PC-9 (cell line): ENCODE results near the gene AFG1L. TPM values are rescaled to one million over a fixed set of nuclear protein-coding genes. Genes with fewer than 3 reads are reported as not detected.

Experiments used
- BruUV-seq: library from RNA; stranded (reverse); fragments of 400-500 nt; replicated peaks from 2 replicates; lab custom pipeline; 2021; lab: Mats Ljungman, UMichigan
- CTCF ChIA-PET: fragments of 300-600 bp; sonication (Branson Sonifier 250); formaldehyde crosslinking; loops from one replicate; lab custom pipeline; 2022; ENCODE audit warnings: antibody characterized with exemption; lab: Charles Lee
- POLR2A ChIA-PET: fragments of 300-600 bp; sonication (Branson Sonifier 250); formaldehyde crosslinking; loops from one replicate; lab custom pipeline; 2022; ENCODE audit warnings: antibody characterized with exemption; ENCODE audit not compliant: unreplicated experiment; lab: Charles Lee
- DNase-seq, 2 experiments: peaks; one replicate each; pipeline versions ENCODE4 v3.0.0 to v3.0.0-alpha.2; 2015 to 2022; ENCODE audit warnings: mixed read lengths in 1 of 2
- H2AFZ ChIP-seq: fragments of 200-600 bp; sonication (generic); 2 replicates; pipeline ENCODE4 v1.8.1; 2017; ENCODE audit warnings: antibody characterized with exemption
- H3F3A ChIP-seq: fragments of 200-600 bp; sonication (generic); 2 replicates; pipeline ENCODE4 v1.8.1; 2017; ENCODE audit warnings: antibody characterized with exemption, mild to moderate bottlenecking, low read depth; ENCODE audit not compliant: insufficient read depth
- H3K27ac ChIP-seq: fragments of 200-600 bp; sonication (generic); 2 replicates; pipeline ENCODE4 v1.6.1; 2016; ENCODE audit warnings: mixed run types
- H3K27me3 ChIP-seq: fragments of 200-600 bp; sonication (generic); 2 replicates; pipeline ENCODE4 v1.6.1; 2016; ENCODE audit warnings: low read depth, mixed run types; ENCODE audit not compliant: insufficient read depth
- H3K36me3 ChIP-seq: fragments of 200-600 bp; sonication (generic); 2 replicates; pipeline ENCODE4 v1.6.1; 2016; ENCODE audit warnings: low read depth, mixed run types
- H3K4me1 ChIP-seq: fragments of 200-600 bp; sonication (generic); replicated peaks from 2 replicates; pipeline ENCODE4 v1.6.1; 2016; ENCODE audit warnings: mixed run types; ENCODE audit not compliant: insufficient read depth
- H3K4me2 ChIP-seq: fragments of 200-600 bp; sonication (generic); 2 replicates; pipeline ENCODE4 v1.6.1; 2017; ENCODE audit warnings: mixed run types
- H3K4me3 ChIP-seq: fragments of 200-600 bp; sonication (generic); 2 replicates; pipeline ENCODE4 v1.6.1; 2016; ENCODE audit warnings: mixed run types
- H3K79me2 ChIP-seq: fragments of 200-600 bp; sonication (generic); 2 replicates; pipeline ENCODE4 v1.6.1; 2017; ENCODE audit warnings: low read depth, mixed run types
- H3K9me2 ChIP-seq: fragments of 200-600 bp; sonication (generic); 2 replicates; pipeline ENCODE4 v1.8.1; 2017; ENCODE audit warnings: mild to moderate bottlenecking; ENCODE audit not compliant: insufficient read depth
- H3K9me3 ChIP-seq: fragments of 200-600 bp; sonication (generic); 2 replicates; pipeline ENCODE4 v1.8.1; 2016; ENCODE audit warnings: low read depth; ENCODE audit not compliant: insufficient read depth
- H4K20me1 ChIP-seq: fragments of 200-600 bp; sonication (generic); 2 replicates; pipeline ENCODE4 v1.8.1; 2017; ENCODE audit not compliant: insufficient read depth
- CTCF ChIP-seq: fragments of 200-600 bp; sonication (generic); conservative IDR thresholded peaks from 2 replicates; pipeline ENCODE4 v1.6.1; 2017; ENCODE audit warnings: mixed run types, antibody characterized with exemption, mild to moderate bottlenecking, moderate library complexity
- EZH2 ChIP-seq: fragments of 200-600 bp; sonication (generic); IDR thresholded peaks from 2 replicates; pipeline ENCODE4 v1.8.0; 2017; ENCODE audit warnings: antibody characterized with exemption, low read depth
- intact Hi-C: fragments of 100-400 bp; cut with micrococcal nuclease; formaldehyde crosslinking; loops from one replicate; pipeline ENCODE4 v1.10.0; 2022; ENCODE audit not compliant: unreplicated experiment
- total RNA-seq: library from RNA; stranded (reverse); gene quantifications from 2 replicates; pipeline ENCODE4 v1.2.3, GENCODE V29; 2021

The AFG1L gene
- total RNA-seq, 1 experiment from 2014 or later: 8.9 TPM

GRCh38 chr6:108465098-108465495 is 170.2 kb downstream of the AFG1L start:
- Histone ChIP-seq H3K4me1 (peaks cover 14% of the 10 kb centered on the region), H3K4me2 (no peak overlapping the region), H4K20me1 (no peaks in the 10 kb centered on the region), H3K9me3 (no peaks in the 10 kb centered on the region), H3K9me2 (no peaks in the 10 kb centered on the region), H2AFZ (no peak overlapping the region), H3K4me3 (no peak overlapping the region), H3K27ac (no peak overlapping the region), H3F3A (no peaks in the 10 kb centered on the region), H3K79me2 (no peaks in the 10 kb centered on the region), H3K27me3 (no peaks in the 10 kb centered on the region), H3K36me3 (no peaks in the 10 kb centered on the region)
- ChIA-PET POLR2A (no interaction called here), CTCF (no interaction called here)
- BruUV-seq: no TSS peak
- no peak for DNase-seq
- intact Hi-C loops: no loop called here
- TF ChIP-seq EZH2 (no peak), CTCF (no peak)

GRCh38 chr6:108468346-108468745 is 173.5 kb downstream of the AFG1L start:
- no peak overlapping the region for H3K4me2 ChIP-seq
- H3K9me3 ChIP-seq: no peaks in the 10 kb centered on the region
- H3K27me3 ChIP-seq: no peaks in the 10 kb centered on the region
- ChIA-PET POLR2A (no interaction called here), CTCF (no interaction called here)
- H3K27ac ChIP-seq: no peak overlapping the region
- H2AFZ ChIP-seq: no peak overlapping the region
- no peaks in the 10 kb centered on the region for H3F3A ChIP-seq
- TF ChIP-seq EZH2: no peak
- no peak for TF ChIP-seq CTCF
- H3K4me3 ChIP-seq: no peak overlapping the region
- intact Hi-C loops: no loop called here
- no peaks in the 10 kb centered on the region for H3K79me2 ChIP-seq
- DNase-seq: no peak
- no peaks in the 10 kb centered on the region for H3K36me3 ChIP-seq
- no peaks in the 10 kb centered on the region for H4K20me1 ChIP-seq
- H3K4me1 ChIP-seq: peaks cover under 1% of the 10 kb centered on the region; the same call in 1 of the 2 replicates
- no TSS peak for BruUV-seq
- H3K9me2 ChIP-seq: no peaks in the 10 kb centered on the region

- ChIA-PET POLR2A (no interaction called here), CTCF (no interaction called here)
- intact Hi-C loops: no loop called here
- H3K4me3 ChIP-seq: no peak overlapping the region
- H3K36me3 ChIP-seq: no peaks in the 10 kb centered on the region
- no peaks in the 10 kb centered on the region for H3K9me2 ChIP-seq
- TF ChIP-seq EZH2 (no peak), CTCF (no peak)
- H2AFZ ChIP-seq: no peak overlapping the region
- H3K27ac ChIP-seq: no peak overlapping the region
- no peak overlapping the region for H3K4me2 ChIP-seq
- H3K4me1 ChIP-seq: no peaks in the 10 kb centered on the region
- H4K20me1 ChIP-seq: no peaks in the 10 kb centered on the region
- no peak for DNase-seq
- H3K9me3 ChIP-seq: no peaks in the 10 kb centered on the region
- no TSS peak for BruUV-seq
- no peaks in the 10 kb centered on the region for H3K79me2 ChIP-seq
- no peaks in the 10 kb centered on the region for H3K27me3 ChIP-seq
- no peaks in the 10 kb centered on the region for H3F3A ChIP-seq
These were observed 174.5 kb downstream of the AFG1L start for GRCh38 chr6:108469316-108469715.
